Activated CD4-positive, alpha-beta memory T cell treated with anti-CD3 and anti-CD28 coated beads, Interleukin-2, amount 10 ng/mL, durations not matched to agents 7 days and 5 days (primary cell): ENCODE measurements around the gene CCR5. TPM values are rescaled to one million over a fixed set of nuclear protein-coding genes. Genes with fewer than 3 reads are reported as not detected.

Experiments
- CTCF ChIA-PET: fragments of 350-600 bp; sonication (Branson Sonifier 250); formaldehyde crosslinking; loops from one replicate; lab custom pipeline; 2021; ENCODE audit warnings: antibody characterized with exemption, inconsistent platforms; lab: Charles Lee
- POLR2A ChIA-PET: fragments of 350-600 bp; sonication (Branson Sonifier 250); formaldehyde crosslinking; loops from one replicate; lab custom pipeline; 2021; ENCODE audit warnings: antibody characterized with exemption; lab: Charles Lee
- DNase-seq: peaks from one replicate; pipeline ENCODE4 v3.0.0-alpha.2; 2020
- H3K27ac Mint-ChIP-seq: one replicate; pipeline ENCODE4 v1.8.0; 2021; ENCODE audit warnings: mild to moderate bottlenecking, mixed read lengths
- H3K27me3 Mint-ChIP-seq: one replicate; pipeline ENCODE4 v1.8.0; 2021; ENCODE audit warnings: mixed read lengths
- H3K36me3 Mint-ChIP-seq: one replicate; pipeline ENCODE4 v1.8.0; 2021; ENCODE audit warnings: low read depth, mixed read lengths
- H3K4me1 Mint-ChIP-seq: one replicate; pipeline ENCODE4 v1.8.0; 2021; ENCODE audit warnings: mixed read lengths
- H3K4me3 Mint-ChIP-seq: one replicate; pipeline ENCODE4 v1.8.0; 2021; ENCODE audit warnings: mild to moderate bottlenecking, mixed read lengths
- H3K9me3 Mint-ChIP-seq: one replicate; pipeline ENCODE4 v1.8.0; 2021; ENCODE audit warnings: mixed read lengths
- total RNA-seq, 2 experiments: library from RNA; stranded (reverse); gene quantifications; one replicate each; pipeline ENCODE4 v1.2.3, GENCODE V29; 2021

Gene CCR5
- total RNA-seq, 2 experiments from 2014 or later, result 80.2 to 85.3 TPM

DNA sequence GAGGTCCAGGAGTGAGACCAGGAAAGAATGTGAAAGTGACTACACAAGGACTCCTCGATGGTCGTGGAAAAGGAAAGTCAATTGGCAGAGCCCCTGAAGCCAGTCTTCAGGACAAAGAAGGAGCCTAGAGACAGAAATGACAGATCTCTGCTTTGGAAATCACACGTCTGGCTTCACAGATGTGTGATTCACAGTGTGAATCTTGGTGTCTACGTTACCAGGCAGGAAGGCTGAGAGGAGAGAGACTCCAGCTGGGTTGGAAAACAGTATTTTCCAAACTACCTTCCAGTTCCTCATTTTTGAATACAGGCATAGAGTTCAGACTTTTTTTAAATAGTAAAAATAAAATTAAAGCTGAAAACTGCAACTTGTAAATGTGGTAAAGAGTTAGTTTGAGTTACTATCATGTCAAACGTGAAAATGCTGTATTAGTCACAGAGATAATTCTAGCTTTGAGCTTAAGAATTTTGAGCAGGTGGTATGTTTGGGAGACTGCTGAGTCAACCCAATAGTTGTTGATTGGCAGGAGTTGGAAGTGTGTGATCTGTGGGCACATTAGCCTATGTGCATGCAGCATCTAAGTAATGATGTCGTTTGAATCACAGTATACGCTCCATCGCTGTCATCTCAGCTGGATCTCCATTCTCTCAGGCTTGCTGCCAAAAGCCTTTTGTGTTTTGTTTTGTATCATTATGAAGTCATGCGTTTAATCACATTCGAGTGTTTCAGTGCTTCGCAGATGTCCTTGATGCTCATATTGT, 10.8 kb upstream of the CCR5 start:
- H3K27me3 Mint-ChIP-seq, result peaks cover 31% of the 10 kb centered on the region
- DNase-seq, result no peak
- ChIA-PET CTCF (interaction anchor here (3.8 kb wide), 1 partner anchor 10 kb away, joined by 37 read pairs; the partner anchor contains the start of gene CCR5), POLR2A (interaction anchor here (0.7 to 3.7 kb wide), 12 partner anchors 10 to 1941 kb away, joined by 3 to 59 read pairs (median 4); partner anchors contain the start of genes CCR1 and CCR5)
- peak overlapping the region; percentile 62 for H3K27ac Mint-ChIP-seq
- peaks cover 78% of the 10 kb centered on the region for H3K4me1 Mint-ChIP-seq
- H3K36me3 Mint-ChIP-seq, result peaks cover 75% of the 10 kb centered on the region
- H3K4me3 Mint-ChIP-seq, result peak overlapping the region; percentile 31
- H3K9me3 Mint-ChIP-seq, result peaks cover 2% of the 10 kb centered on the region

DNA sequence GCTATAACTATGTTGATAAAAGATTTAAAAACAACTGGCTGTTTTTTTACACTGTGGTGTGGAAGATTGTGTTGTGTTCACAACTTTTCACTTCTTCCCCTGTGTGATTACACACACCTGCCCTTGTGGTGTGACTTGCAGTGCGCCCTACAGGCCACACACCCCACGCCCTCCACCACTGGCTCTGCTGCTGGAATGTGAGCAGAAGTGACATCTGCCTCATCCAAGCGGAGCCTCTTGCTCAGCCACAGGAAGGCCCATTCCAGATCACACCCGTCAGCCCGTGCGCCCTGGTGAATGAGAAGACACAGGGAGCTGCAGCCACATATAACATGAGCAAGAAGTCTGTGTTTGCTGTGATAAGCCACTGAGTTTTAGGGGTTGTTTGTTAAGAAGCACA, 9.8 kb upstream of the CCR5 start:
- no peak for DNase-seq
- peaks cover 2% of the 10 kb centered on the region for H3K9me3 Mint-ChIP-seq
- peaks cover 77% of the 10 kb centered on the region for H3K4me1 Mint-ChIP-seq
- peak overlapping the region; percentile 4 for H3K4me3 Mint-ChIP-seq
- peaks cover 23% of the 10 kb centered on the region for H3K27me3 Mint-ChIP-seq
- ChIA-PET CTCF (interaction anchor here (1.1 to 3.8 kb wide), 2 partner anchors 9 to 152 kb away, joined by 3 to 37 read pairs; partner anchors contain the start of gene CCR5), POLR2A (interaction anchor here (0.7 to 12.1 kb wide), 8 partner anchors 8 to 1940 kb away, joined by 3 to 414 read pairs (median 14); partner anchors contain the start of genes CCR1, CCR2 and CCR5)
- H3K36me3 Mint-ChIP-seq, result peaks cover 68% of the 10 kb centered on the region
- peak overlapping the region; percentile 45 for H3K27ac Mint-ChIP-seq

DNA sequence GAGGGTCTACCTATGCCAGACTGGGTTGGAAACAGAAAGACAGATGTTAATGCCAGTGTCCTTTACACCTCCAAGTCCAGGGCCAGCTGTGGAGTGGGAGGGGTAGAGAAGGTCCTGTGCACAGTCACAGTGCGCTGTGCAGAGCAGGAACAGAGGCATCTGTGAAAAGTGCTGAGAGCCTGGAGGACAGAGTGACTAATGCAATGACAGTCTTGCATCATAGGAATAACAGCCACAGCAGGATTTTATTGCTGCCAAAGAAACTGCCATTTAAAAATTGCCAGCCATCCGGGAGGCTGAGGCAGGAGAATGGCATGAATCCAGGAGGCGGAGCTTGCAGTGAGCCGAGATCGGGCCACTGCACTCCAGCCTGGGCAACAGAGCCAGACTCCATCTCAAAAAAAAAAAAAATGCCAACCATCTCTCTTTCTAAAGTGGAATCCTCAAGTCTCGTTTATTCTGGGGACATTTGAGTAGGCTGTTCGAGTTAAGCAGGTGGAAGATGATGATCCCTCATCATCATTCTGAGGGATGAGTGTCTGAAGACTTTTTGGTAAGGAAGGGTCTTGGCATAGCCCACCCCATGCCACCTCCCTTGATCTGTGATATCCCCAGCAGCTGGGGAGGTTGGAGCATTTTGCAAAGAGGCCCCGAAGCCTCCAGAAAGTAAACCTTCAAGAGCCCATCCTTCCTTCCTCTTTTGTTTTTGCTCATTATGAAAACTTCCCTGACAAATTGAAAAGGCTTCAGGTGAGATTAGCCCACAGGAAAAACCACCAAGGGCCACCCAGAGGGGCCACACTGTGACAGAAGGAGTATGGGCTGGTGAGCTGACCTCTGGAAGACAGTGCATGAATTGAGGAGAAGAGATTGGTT, 9.1 kb upstream of the CCR5 start:
- ChIA-PET CTCF (interaction anchor here (1.1 to 3.8 kb wide), 2 partner anchors 9 to 152 kb away, joined by 3 to 37 read pairs; partner anchors contain the start of gene CCR5), POLR2A (interaction anchor here (1.0 to 12.1 kb wide), 4 partner anchors 8 to 155 kb away, joined by 3 to 414 read pairs (median 42); partner anchors contain the start of genes CCR2 and CCR5)
- Mint-ChIP-seq H3K36me3 (peaks cover 68% of the 10 kb centered on the region), H3K4me3 (no peak overlapping the region), H3K9me3 (peaks cover 2% of the 10 kb centered on the region), H3K27me3 (peaks cover 18% of the 10 kb centered on the region), H3K27ac (peak overlapping the region; percentile 17), H3K4me1 (peaks cover 79% of the 10 kb centered on the region)
- no peak for DNase-seq

DNA sequence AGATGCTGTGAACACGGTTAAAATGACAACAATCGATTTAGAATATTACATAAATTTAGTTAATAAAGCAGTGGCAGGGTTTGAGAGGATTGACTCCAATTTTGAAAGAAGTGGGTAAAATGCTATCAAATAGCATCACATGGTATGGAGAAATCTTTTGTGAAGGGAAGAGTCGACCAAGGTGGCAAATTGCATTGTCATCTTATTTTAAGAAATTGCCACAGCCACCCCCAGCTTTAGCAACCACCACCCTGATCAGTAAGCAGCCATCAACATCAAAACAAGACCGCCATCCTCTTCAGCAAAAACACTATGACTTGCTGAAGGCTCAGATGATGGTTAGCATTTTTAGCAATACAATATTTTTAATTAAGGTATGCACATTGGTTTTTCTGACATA, 5.7 kb upstream of the CCR5 start:
- no peak overlapping the region for H3K4me3 Mint-ChIP-seq
- peaks cover 41% of the 10 kb centered on the region for H3K36me3 Mint-ChIP-seq
- POLR2A ChIA-PET, result interaction anchor here (1.2 to 12.1 kb wide), 2 partner anchors 12 to 62 kb away, joined by 3 to 414 read pairs; partner anchors contain the start of gene CCR2
- no peak for DNase-seq
- H3K27me3 Mint-ChIP-seq, result peaks cover 10% of the 10 kb centered on the region
- H3K27ac Mint-ChIP-seq, result no peak overlapping the region
- peaks cover 2% of the 10 kb centered on the region for H3K9me3 Mint-ChIP-seq
- H3K4me1 Mint-ChIP-seq, result peaks cover 78% of the 10 kb centered on the region
- CTCF ChIA-PET, result interaction anchor here (1.1 to 10.0 kb wide), 4 partner anchors 7 to 91 kb away, joined by 4 to 130 read pairs (median 6); partner anchors contain the start of gene CCR2

DNA sequence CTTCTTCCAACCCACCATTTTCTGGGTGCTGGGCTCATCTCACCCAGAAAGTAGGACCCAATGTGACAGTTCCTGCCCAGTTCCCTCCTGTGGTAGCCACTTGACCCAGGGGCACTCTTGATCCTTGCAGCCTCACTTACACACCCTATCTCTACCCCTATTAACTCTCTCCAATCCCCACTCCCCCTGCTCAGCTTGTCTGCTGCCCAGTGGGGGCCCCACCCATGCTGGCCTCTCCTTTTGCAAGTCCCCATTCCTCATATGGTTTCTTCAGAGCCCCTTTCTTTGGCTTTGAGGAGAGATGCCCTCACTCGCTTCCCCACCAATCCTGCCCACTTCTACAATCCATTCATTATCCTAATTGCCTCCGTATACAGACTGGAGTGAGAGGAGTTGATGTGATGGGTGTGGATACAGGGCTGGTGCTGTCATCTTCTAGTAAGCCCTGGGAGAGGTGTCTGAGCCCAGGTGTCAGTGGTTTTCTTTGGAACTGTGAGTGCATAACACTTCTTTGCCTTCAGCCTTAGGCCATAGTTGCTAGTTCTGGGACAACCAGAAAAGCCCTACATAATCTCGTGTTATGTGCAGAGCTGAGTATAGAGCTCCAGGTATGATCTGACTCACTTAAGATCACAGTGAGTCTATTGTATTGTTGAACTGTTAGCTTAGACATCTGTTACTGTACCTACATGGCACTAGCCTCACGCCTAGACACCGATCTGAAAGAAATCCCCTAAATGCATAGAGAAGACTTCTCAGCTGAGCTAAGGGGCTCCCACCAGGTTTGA, 4.8 kb upstream of the CCR5 start:
- peaks cover 10% of the 10 kb centered on the region for H3K27me3 Mint-ChIP-seq
- peaks cover 77% of the 10 kb centered on the region for H3K4me1 Mint-ChIP-seq
- peaks cover 32% of the 10 kb centered on the region for H3K36me3 Mint-ChIP-seq
- H3K4me3 Mint-ChIP-seq, result no peak overlapping the region
- no peak overlapping the region for H3K27ac Mint-ChIP-seq
- POLR2A ChIA-PET, result interaction anchor here (1.4 to 12.1 kb wide), 3 partner anchors 13 to 81 kb away, joined by 6 to 414 read pairs (median 6); partner anchors contain the start of gene CCR2
- H3K9me3 Mint-ChIP-seq, result peaks cover 2% of the 10 kb centered on the region
- no peak for DNase-seq
- CTCF ChIA-PET, result interaction anchor here (1.1 to 10.0 kb wide), 5 partner anchors 13 to 289 kb away, joined by 3 to 184 read pairs (median 130); partner anchors contain the start of gene CCR2

DNA sequence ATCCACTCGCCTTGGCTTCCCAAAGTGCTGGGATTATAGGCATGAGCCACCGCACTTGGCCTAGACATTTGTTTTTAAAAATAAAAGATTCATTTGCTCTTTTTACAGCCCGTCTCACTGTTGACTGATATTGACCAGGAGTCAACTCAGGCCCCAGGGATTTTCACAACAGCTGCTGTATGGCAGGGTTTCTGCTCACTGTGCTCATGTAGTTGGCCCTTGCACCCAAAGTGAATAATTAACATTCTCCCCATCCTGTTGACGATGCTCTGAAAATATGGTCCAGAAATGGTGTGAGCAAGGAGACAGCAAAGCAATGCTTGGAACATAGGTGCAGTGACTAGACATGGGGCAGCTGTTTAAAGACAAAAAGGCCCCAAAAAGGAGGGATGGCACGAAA, 2.9 kb upstream of the CCR5 start:
- peaks cover 2% of the 10 kb centered on the region for H3K9me3 Mint-ChIP-seq
- peak overlapping the region; percentile 59 for H3K27ac Mint-ChIP-seq
- peaks cover 9% of the 10 kb centered on the region for H3K27me3 Mint-ChIP-seq
- POLR2A ChIA-PET, result interaction anchor here (0.7 to 12.1 kb wide), 16 partner anchors 8 to 424 kb away, joined by 4 to 414 read pairs (median 71); partner anchors contain the start of genes CCR1, CCR2 and CXCR6
- H3K36me3 Mint-ChIP-seq, result peaks cover 32% of the 10 kb centered on the region
- H3K4me1 Mint-ChIP-seq, result peaks cover 76% of the 10 kb centered on the region
- H3K4me3 Mint-ChIP-seq, result no peak overlapping the region
- CTCF ChIA-PET, result interaction anchor here (1.1 to 10.0 kb wide), 21 partner anchors 8 to 289 kb away, joined by 3 to 184 read pairs (median 36); partner anchors contain the start of genes CCR1 and CCR2
- DNase-seq, result peak; percentile 14

DNA sequence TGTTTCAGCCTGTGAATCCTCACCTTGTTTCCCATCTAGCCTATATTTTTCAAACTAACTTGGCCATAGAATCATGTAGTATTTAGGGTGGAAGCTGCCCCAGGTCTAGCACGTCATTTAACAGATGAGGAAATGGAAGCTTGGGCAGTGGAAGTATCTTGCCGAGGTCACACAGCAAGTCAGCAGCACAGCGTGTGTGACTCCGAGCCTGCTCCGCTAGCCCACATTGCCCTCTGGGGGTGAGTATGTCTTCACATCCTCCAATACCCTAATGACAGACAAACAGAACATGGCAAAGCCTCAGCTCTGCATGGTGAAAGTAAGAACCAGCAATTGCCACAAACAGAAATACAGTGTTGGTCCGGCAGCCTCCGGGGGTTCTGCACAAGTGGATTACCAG, 2.2 kb upstream of the CCR5 start:
- Mint-ChIP-seq H3K36me3 (peaks cover 40% of the 10 kb centered on the region), H3K27me3 (peaks cover 10% of the 10 kb centered on the region), H3K4me1 (peaks cover 80% of the 10 kb centered on the region), H3K4me3 (peak overlapping the region; percentile 1), H3K9me3 (peaks cover 2% of the 10 kb centered on the region), H3K27ac (peak overlapping the region; percentile 59)
- DNase-seq, result peak; percentile 86
- ChIA-PET CTCF (interaction anchor here (0.6 to 10.0 kb wide), 36 partner anchors 8 to 430 kb away, joined by 3 to 184 read pairs (median 6); partner anchors contain the start of genes CCR1, CCR2, CCR5AS and CCRL2), POLR2A (interaction anchor here (0.7 to 12.1 kb wide), 24 partner anchors 9 to 424 kb away, joined by 3 to 414 read pairs (median 30); partner anchors contain the start of genes CCR1, CCR2, CCR3 and CXCR6)

DNA sequence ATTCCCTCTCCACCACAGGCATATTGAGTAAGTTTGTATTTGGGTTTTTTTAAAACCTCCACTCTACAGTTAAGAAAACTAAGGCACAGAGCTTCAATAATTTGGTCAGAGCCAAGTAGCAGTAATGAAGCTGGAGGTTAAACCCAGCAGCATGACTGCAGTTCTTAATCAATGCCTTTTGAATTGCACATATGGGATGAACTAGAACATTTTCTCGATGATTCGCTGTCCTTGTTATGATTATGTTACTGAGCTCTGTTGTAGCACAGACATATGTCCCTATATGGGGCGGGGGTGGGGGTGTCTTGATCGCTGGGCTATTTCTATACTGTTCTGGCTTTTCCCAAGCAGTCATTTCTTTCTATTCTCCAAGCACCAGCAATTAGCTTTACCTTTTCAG, 1.6 kb upstream of the CCR5 start:
- Mint-ChIP-seq H3K36me3 (peaks cover 45% of the 10 kb centered on the region), H3K27me3 (peaks cover 8% of the 10 kb centered on the region), H3K4me1 (peaks cover 84% of the 10 kb centered on the region), H3K4me3 (peak overlapping the region; percentile 71), H3K9me3 (no peaks in the 10 kb centered on the region), H3K27ac (peak overlapping the region; percentile 89)
- CTCF ChIA-PET, result interaction anchor here (0.6 to 10.0 kb wide), 39 partner anchors 9 to 461 kb away, joined by 3 to 184 read pairs (median 6); partner anchors contain the start of genes CCR1, CCR2, CCR5AS and CCRL2
- POLR2A ChIA-PET, result interaction anchor here (0.7 to 12.1 kb wide), 36 partner anchors 9 to 504 kb away, joined by 3 to 414 read pairs (median 10); partner anchors contain the start of genes CCR1, CCR2, CCR3 and CCR5AS
- peak; percentile 14 for DNase-seq

DNA sequence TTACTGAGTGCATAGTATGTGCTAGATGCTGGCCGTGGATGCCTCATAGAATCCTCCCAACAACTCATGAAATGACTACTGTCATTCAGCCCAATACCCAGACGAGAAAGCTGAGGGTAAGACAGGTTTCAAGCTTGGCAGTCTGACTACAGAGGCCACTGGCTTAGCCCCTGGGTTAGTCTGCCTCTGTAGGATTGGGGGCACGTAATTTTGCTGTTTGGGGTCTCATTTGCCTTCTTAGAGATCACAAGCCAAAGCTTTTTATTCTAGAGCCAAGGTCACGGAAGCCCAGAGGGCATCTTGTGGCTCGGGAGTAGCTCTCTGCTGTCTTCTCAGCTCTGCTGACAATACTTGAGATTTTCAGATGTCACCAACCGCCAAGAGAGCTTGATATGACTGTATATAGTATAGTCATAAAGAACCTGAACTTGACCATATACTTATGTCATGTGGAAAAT, 1.0 kb upstream of the CCR5 start:
- DNase-seq, result peak; percentile 64

DNA sequence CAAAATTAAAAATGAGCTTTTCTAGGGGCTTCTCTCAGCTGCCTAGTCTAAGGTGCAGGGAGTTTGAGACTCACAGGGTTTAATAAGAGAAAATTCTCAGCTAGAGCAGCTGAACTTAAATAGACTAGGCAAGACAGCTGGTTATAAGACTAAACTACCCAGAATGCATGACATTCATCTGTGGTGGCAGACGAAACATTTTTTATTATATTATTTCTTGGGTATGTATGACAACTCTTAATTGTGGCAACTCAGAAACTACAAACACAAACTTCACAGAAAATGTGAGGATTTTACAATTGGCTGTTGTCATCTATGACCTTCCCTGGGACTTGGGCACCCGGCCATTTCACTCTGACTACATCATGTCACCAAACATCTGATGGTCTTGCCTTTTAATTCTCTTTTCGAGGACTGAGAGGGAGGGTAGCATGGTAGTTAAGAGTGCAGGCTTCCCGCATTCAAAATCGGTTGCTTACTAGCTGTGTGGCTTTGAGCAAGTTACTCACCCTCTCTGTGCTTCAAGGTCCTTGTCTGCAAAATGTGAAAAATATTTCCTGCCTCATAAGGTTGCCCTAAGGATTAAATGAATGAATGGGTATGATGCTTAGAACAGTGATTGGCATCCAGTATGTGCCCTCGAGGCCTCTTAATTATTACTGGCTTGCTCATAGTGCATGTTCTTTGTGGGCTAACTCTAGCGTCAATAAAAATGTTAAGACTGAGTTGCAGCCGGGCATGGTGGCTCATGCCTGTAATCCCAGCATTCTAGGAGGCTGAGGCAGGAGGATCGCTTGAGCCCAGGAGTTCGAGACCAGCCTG, 984 bp downstream of the CCR5 start:
- peak overlapping the region; percentile 89 for H3K27ac Mint-ChIP-seq
- CTCF ChIA-PET, result interaction anchor here (0.8 to 10.0 kb wide), 38 partner anchors 7 to 529 kb away, joined by 3 to 184 read pairs (median 5); partner anchors contain the start of genes CCR1, CCR2, CCR5AS and CCRL2
- peaks cover 90% of the 10 kb centered on the region for H3K4me1 Mint-ChIP-seq
- H3K4me3 Mint-ChIP-seq, result peak overlapping the region; percentile 71
- no peaks in the 10 kb centered on the region for H3K9me3 Mint-ChIP-seq
- H3K36me3 Mint-ChIP-seq, result peaks cover 54% of the 10 kb centered on the region
- POLR2A ChIA-PET, result interaction anchor here (0.6 to 12.1 kb wide), 32 partner anchors 9 to 428 kb away, joined by 3 to 414 read pairs (median 12); partner anchors contain the start of genes CCR1, CCR2, CCR5AS and CCRL2
- no peak for DNase-seq
- peaks cover 10% of the 10 kb centered on the region for H3K27me3 Mint-ChIP-seq

More for the DNA sequence above, 1.0 kb upstream of the CCR5 start:
- Mint-ChIP-seq H3K36me3 (peaks cover 49% of the 10 kb centered on the region), H3K9me3 (no peaks in the 10 kb centered on the region), H3K4me3 (peak overlapping the region; percentile 71), H3K4me1 (peaks cover 87% of the 10 kb centered on the region), H3K27ac (peak overlapping the region; percentile 89), H3K27me3 (peaks cover 10% of the 10 kb centered on the region)
- ChIA-PET POLR2A (interaction anchor here (0.7 to 12.1 kb wide), 43 partner anchors 8 to 505 kb away, joined by 3 to 414 read pairs (median 9); partner anchors contain the start of genes CCR1, CCR2, CCR3 and CCR5AS), CTCF (interaction anchor here (0.6 to 10.0 kb wide), 36 partner anchors 9 to 462 kb away, joined by 3 to 184 read pairs (median 8); partner anchors contain the start of genes CCR1, CCR2, CCR5AS and CCRL2)
